Measurements from ENCODE around the gene ASPN.

ASPN gene

GRCh38 chr9:92504881-92505280 lies 22.6 kb upstream of the ASPN start:
- DNase-seq (ENCODE audit: low read depth) = no peak

GRCh38 chr9:92503156-92503555 lies 20.9 kb upstream of the ASPN start:
- DNase-seq (ENCODE audit: low read depth) = no peak

- no peak for DNase-seq (ENCODE audit: low read depth)
These were observed 19.5 kb upstream of the ASPN start for GRCh38 chr9:92501671-92502393.

- no peak for DNase-seq (ENCODE audit: low read depth)
These were observed 18.4 kb upstream of the ASPN start for GRCh38 chr9:92500725-92501124.

GRCh38 chr9:92499701-92500100 lies 17.4 kb upstream of the ASPN start:
- DNase-seq (ENCODE audit: low read depth) = no peak

GRCh38 chr9:92496396-92497176 lies 14.3 kb upstream of the ASPN start:
- DNase-seq (ENCODE audit: low read depth) = no peak

GRCh38 chr9:92494856-92495255 lies 12.6 kb upstream of the ASPN start:
- no peak for DNase-seq (ENCODE audit: low read depth)

GRCh38 chr9:92493749-92494387 lies 11.6 kb upstream of the ASPN start:
- DNase-seq (ENCODE audit: low read depth) = no peak

GRCh38 chr9:92492781-92493401 lies 10.6 kb upstream of the ASPN start:
- DNase-seq (ENCODE audit: low read depth) = no peak

- no peak for DNase-seq (ENCODE audit: low read depth)
These were observed 6.6 kb upstream of the ASPN start for GRCh38 chr9:92488681-92489550.

GRCh38 chr9:92486371-92486770 lies 4.1 kb upstream of the ASPN start:
- no peak for DNase-seq (ENCODE audit: low read depth)

GRCh38 chr9:92484563-92484962 lies 2.3 kb upstream of the ASPN start:
- no peak for DNase-seq (ENCODE audit: low read depth)

GRCh38 chr9:92483627-92484545 lies 1.6 kb upstream of the ASPN start:
- no peak for DNase-seq (ENCODE audit: low read depth)

- no peak for DNase-seq (ENCODE audit: low read depth)
These were observed 499 bp upstream of the ASPN start for GRCh38 chr9:92482805-92483204.

GRCh38 chr9:92480986-92481633 lies 1.2 kb downstream of the ASPN start:
- DNase-seq (ENCODE audit: low read depth) = no peak

GRCh38 chr9:92480291-92480771 lies 2.0 kb downstream of the ASPN start:
- no peak for DNase-seq (ENCODE audit: low read depth)

- DNase-seq (ENCODE audit: low read depth) = no peak
These were observed 3.0 kb downstream of the ASPN start for GRCh38 chr9:92479346-92479745.

GRCh38 chr9:92478783-92479182 lies 3.5 kb downstream of the ASPN start:
- no peak for DNase-seq (ENCODE audit: low read depth)

GRCh38 chr9:92476962-92477361 lies 5.3 kb downstream of the ASPN start:
- no peak for DNase-seq (ENCODE audit: low read depth)

- no peak for DNase-seq (ENCODE audit: low read depth)
These were observed 7.7 kb downstream of the ASPN start for GRCh38 chr9:92474587-92474986.
